DND-41 (cell line): ENCODE results near the gene KCNIP2.

Source experiments
- ATAC-seq: fragments of 200-7000 bp; cut with Tn5 transposase; 3 replicates; pipeline ENCODE4 v1.9.1; 2021; ENCODE audit warnings: low read depth; ENCODE audit not compliant: insufficient read depth
- DNase-seq: peaks from one replicate; pipeline ENCODE4 v3.0.0-alpha.2; 2020
- H2AFZ ChIP-seq: 2 replicates; pipeline ENCODE4 v1.6.0; 2012; ENCODE audit warnings: low read depth, low read length
- H3K27ac ChIP-seq: 2 replicates; pipeline ENCODE4 v1.5.1; 2012; ENCODE audit warnings: low read length, inconsistent platforms
- H3K27me3 ChIP-seq: fragments of 200-600 bp; sonication (generic); 2 replicates; pipeline ENCODE4 v1.6.0; 2012; ENCODE audit warnings: low read length, mild to moderate bottlenecking, inconsistent platforms; ENCODE audit not compliant: insufficient read depth, poor library complexity
- H3K36me3 ChIP-seq: 2 replicates; pipeline ENCODE4 v1.5.1; 2012; ENCODE audit warnings: low read length, inconsistent platforms; ENCODE audit not compliant: insufficient read depth
- H3K4me1 ChIP-seq: 2 replicates; pipeline ENCODE4 v1.5.1; 2012; ENCODE audit warnings: mild to moderate bottlenecking, low read length; ENCODE audit not compliant: insufficient read depth
- H3K4me2 ChIP-seq: 2 replicates; pipeline ENCODE4 v1.6.0; 2012; ENCODE audit warnings: mild to moderate bottlenecking, moderate library complexity, low read length, inconsistent platforms; ENCODE audit not compliant: insufficient read depth
- H3K4me3 ChIP-seq, 2 experiments: fragments of 200-600 bp in 1 of 2; shearing (Covaris generic) in 1 of 2; 2 replicates each; pipeline ENCODE4 v1.5.1; 2012 to 2016; ENCODE audit warnings: inconsistent platforms in 2 of 2, low read length in 2 of 2, mild to moderate bottlenecking in 2 of 2, low read depth in 1 of 2, moderate library complexity in 1 of 2
- H3K79me2 ChIP-seq: 2 replicates; pipeline ENCODE4 v1.6.0; 2012; ENCODE audit warnings: low read length, inconsistent platforms; ENCODE audit not compliant: insufficient read depth
- H3K9ac ChIP-seq: 2 replicates; pipeline ENCODE4 v1.6.0; 2012; ENCODE audit warnings: low read depth, mild to moderate bottlenecking, inconsistent platforms, low read length, moderate library complexity
- H3K9me3 ChIP-seq: 2 replicates; pipeline ENCODE4 v1.5.1; 2012; ENCODE audit warnings: low read length, moderate library complexity, mild to moderate bottlenecking, inconsistent platforms; ENCODE audit not compliant: insufficient read depth, severe bottlenecking
- H4K20me1 ChIP-seq: 2 replicates; pipeline ENCODE4 v1.6.0; 2012; ENCODE audit warnings: low read length; ENCODE audit not compliant: insufficient read depth
- CTCF ChIP-seq: IDR thresholded peaks from 2 replicates; pipeline ENCODE4 v1.5.1; 2012; ENCODE audit warnings: borderline replicate concordance, low read length, moderate library complexity, mild to moderate bottlenecking; ENCODE audit not compliant: poor library complexity, severe bottlenecking; ENCODE audit errors: extremely low read depth
- EZH2 ChIP-seq: IDR thresholded peaks from 3 replicates; pipeline ENCODE4 v1.6.1; 2012; ENCODE audit warnings: borderline replicate concordance, low read depth, mild to moderate bottlenecking, moderate library complexity, low read length, inconsistent platforms; ENCODE audit not compliant: severe bottlenecking

KCNIP2 gene

GRCh38 chr10:101781655-101781983 lies 62.0 kb downstream of the KCNIP2 start:
- Histone ChIP-seq H4K20me1 (no peaks in the 10 kb centered on the region; the same call in none of the 2 replicates), H3K27ac (0 out of 2 replicates have a peak overlapping the region, but pooled peaks have one; percentile 27), H3K79me2 (peaks cover 17% of the 10 kb centered on the region), H3K36me3 (peaks cover 39% of the 10 kb centered on the region), H3K9me3 (no peaks in the 10 kb centered on the region), H3K4me1 (peaks cover 39% of the 10 kb centered on the region), H3K4me3 (peak overlapping the region in 1 of 2 experiments; percentile 99; a peak in 2 of 4 replicates), H2AFZ (no peak overlapping the region), H3K27me3 (no peaks in the 10 kb centered on the region), H3K9ac (peak overlapping the region; percentile 78; the same call in 1 of the 2 replicates), H3K4me2 (peak overlapping the region; percentile 99)
- TF ChIP-seq EZH2 (no peak), CTCF (no peak)
- ATAC-seq: no peak
- no peak for DNase-seq

- H3K4me2 ChIP-seq: peak overlapping the region; percentile 99
- no peaks in the 10 kb centered on the region; the same call in none of the 2 replicates for H4K20me1 ChIP-seq
- H3K36me3 ChIP-seq: peaks cover 34% of the 10 kb centered on the region
- DNase-seq: peak; percentile 77
- no peak overlapping the region for H2AFZ ChIP-seq
- no peak overlapping the region for H3K9ac ChIP-seq
- no peaks in the 10 kb centered on the region for H3K9me3 ChIP-seq
- H3K27me3 ChIP-seq: no peaks in the 10 kb centered on the region
- H3K4me1 ChIP-seq: peaks cover 39% of the 10 kb centered on the region
- H3K27ac ChIP-seq: peak overlapping the region; percentile 45; the same call in 1 of the 2 replicates
- peak; percentile 75 for ATAC-seq
- peak overlapping the region in 1 of 2 experiments; percentile 99; a peak in 1 of 4 replicates for H3K4me3 ChIP-seq
- TF ChIP-seq EZH2: no peak
- peak; percentile 96 for TF ChIP-seq CTCF
- H3K79me2 ChIP-seq: peaks cover 17% of the 10 kb centered on the region
These were observed 62.6 kb downstream of the KCNIP2 start for GRCh38 chr10:101780818-101781654.

- Histone ChIP-seq H3K9ac (no peak overlapping the region), H3K4me1 (peaks cover 39% of the 10 kb centered on the region), H3K27me3 (no peaks in the 10 kb centered on the region), H2AFZ (no peak overlapping the region), H3K4me3 (no peak overlapping the region), H3K9me3 (no peaks in the 10 kb centered on the region), H4K20me1 (no peaks in the 10 kb centered on the region; the same call in 1 of the 2 replicates), H3K79me2 (peaks cover 17% of the 10 kb centered on the region), H3K36me3 (peaks cover 26% of the 10 kb centered on the region), H3K4me2 (no peak overlapping the region; the same call in 1 of the 2 replicates), H3K27ac (no peak overlapping the region)
- DNase-seq (no peak), ATAC-seq (no peak)
- no peak for TF ChIP-seq CTCF
These were observed 63.3 kb downstream of the KCNIP2 start for GRCh38 chr10:101780187-101780817.
